ENCODE data around the gene KIAA1217.

KIAA1217 gene

DNA sequence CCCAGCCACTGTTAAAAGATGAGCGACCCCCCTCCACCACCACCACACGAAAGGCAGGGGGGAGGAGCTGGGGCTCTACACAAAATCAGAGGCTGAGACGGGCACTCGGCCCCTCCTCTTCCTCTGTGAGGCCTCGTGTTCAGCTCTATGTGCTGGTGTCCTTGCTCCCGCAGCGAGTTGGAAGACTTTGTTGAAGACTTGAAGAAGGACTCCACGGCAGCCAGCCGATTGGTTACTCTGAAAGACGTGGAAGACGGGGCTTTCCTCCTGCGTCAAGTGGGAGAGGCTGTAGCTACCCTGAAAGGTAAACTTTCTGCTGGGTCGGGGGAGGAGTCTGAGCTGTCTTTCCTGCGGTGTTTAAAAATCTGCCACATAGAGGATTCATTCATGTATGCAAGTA is 311.0 kb downstream of the KIAA1217 start:
- no peaks in the 10 kb centered on the region for H3K79me2 ChIP-seq (ENCODE audit: insufficient read depth, low read length)
- TF ChIP-seq CTCF (conservative IDR thresholded peaks at IDR 0.05; ENCODE audit: low read length): no peak
- TF ChIP-seq EZH2phosphoT487 (IDR thresholded peaks at IDR 0.05; ENCODE audit: borderline replicate concordance): no peak
- peak overlapping the region; percentile 34 for H3K4me2 ChIP-seq (ENCODE audit: low read depth, low read length, poor library complexity, severe bottlenecking)
- no peaks in the 10 kb centered on the region for H3K27me3 ChIP-seq (ENCODE audit: insufficient read depth, low read length, poor library complexity, severe bottlenecking)
- H4K20me1 ChIP-seq (ENCODE audit: insufficient read depth, low read length, poor library complexity, severe bottlenecking): no peaks in the 10 kb centered on the region
- no peaks in the 10 kb centered on the region; the same call in 1 of the 2 replicates for H3K36me3 ChIP-seq (ENCODE audit: insufficient read depth, low read length)
- H3F3A ChIP-seq (ENCODE audit: low read depth): no peaks in the 10 kb centered on the region
- H3K4me3 ChIP-seq (ENCODE audit: low read length, poor library complexity, severe bottlenecking): peak overlapping the region; percentile 33
- no peak overlapping the region for H3K9ac ChIP-seq (ENCODE audit: low read depth, low read length, poor library complexity, severe bottlenecking)
- H3K9me3 ChIP-seq (ENCODE audit: insufficient read depth, low read depth, low read length): no peaks in the 10 kb centered on the region
- no peaks in the 10 kb centered on the region for H3K4me1 ChIP-seq (ENCODE audit: insufficient read depth, low read length, poor library complexity, severe bottlenecking)
- H3K9me2 ChIP-seq (replicated peaks; ENCODE audit: low read depth, low read length): no peaks in the 10 kb centered on the region
- H2AFZ ChIP-seq (ENCODE audit: low read length): peak overlapping the region; percentile 65

- no peak overlapping the region for H2AFZ ChIP-seq (ENCODE audit: low read length)
- H3K9me2 ChIP-seq (replicated peaks; ENCODE audit: low read depth, low read length): no peaks in the 10 kb centered on the region
- TF ChIP-seq EZH2phosphoT487 (IDR thresholded peaks at IDR 0.05; ENCODE audit: borderline replicate concordance) (no peak), CTCF (conservative IDR thresholded peaks at IDR 0.05; ENCODE audit: low read length) (no peak)
- no peaks in the 10 kb centered on the region for H3K9me3 ChIP-seq (ENCODE audit: insufficient read depth, low read depth, low read length)
- no peaks in the 10 kb centered on the region for H3F3A ChIP-seq (ENCODE audit: low read depth)
- no peak overlapping the region for H3K4me3 ChIP-seq (ENCODE audit: low read length, poor library complexity, severe bottlenecking)
- no peaks in the 10 kb centered on the region; the same call in 1 of the 2 replicates for H3K36me3 ChIP-seq (ENCODE audit: insufficient read depth, low read length)
- H3K4me1 ChIP-seq (ENCODE audit: insufficient read depth, low read length, poor library complexity, severe bottlenecking): no peaks in the 10 kb centered on the region
- H3K27me3 ChIP-seq (ENCODE audit: insufficient read depth, low read length, poor library complexity, severe bottlenecking): no peaks in the 10 kb centered on the region
- H4K20me1 ChIP-seq (ENCODE audit: insufficient read depth, low read length, poor library complexity, severe bottlenecking): no peaks in the 10 kb centered on the region
- no peak overlapping the region for H3K9ac ChIP-seq (ENCODE audit: low read depth, low read length, poor library complexity, severe bottlenecking)
- H3K4me2 ChIP-seq (ENCODE audit: low read depth, low read length, poor library complexity, severe bottlenecking): no peak overlapping the region
- no peaks in the 10 kb centered on the region for H3K79me2 ChIP-seq (ENCODE audit: insufficient read depth, low read length)
Observed at GRCh38 chr10:24524314-24524713, 315.4 kb downstream of the KIAA1217 start.

DNA sequence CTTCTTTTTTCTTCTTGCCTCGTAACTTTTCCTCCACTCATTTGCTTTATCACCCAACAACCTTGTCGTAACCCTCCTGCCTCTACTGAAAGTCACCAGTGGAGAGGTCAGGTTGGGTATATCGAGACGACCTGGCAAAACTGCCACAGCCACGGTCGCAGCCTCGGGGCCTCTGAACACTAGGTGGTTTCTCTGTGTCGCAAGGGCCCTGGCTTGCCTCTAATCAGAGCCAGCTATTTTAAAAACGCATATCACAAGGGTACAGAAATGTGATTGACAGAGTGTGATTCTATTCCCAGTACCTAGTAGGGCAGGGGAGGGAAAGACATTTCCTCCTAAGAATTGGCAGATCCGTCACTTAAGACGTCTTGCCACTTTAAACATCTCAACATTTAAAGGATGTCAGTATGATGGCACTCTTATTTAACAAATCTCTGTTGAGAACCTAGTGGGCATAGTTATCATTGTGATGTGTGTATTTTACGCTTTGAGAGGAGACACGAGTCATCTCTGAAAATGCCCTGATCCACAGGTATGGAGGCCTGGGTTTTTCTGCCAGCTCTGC is 317.2 kb downstream of the KIAA1217 start:
- Histone ChIP-seq H3K9me2 (replicated peaks; ENCODE audit: low read depth, low read length) (no peaks in the 10 kb centered on the region), H2AFZ (ENCODE audit: low read length) (no peak overlapping the region), H3K4me2 (ENCODE audit: low read depth, low read length, poor library complexity, severe bottlenecking) (no peak overlapping the region), H3K9me3 (ENCODE audit: insufficient read depth, low read depth, low read length) (no peaks in the 10 kb centered on the region), H3K9ac (ENCODE audit: low read depth, low read length, poor library complexity, severe bottlenecking) (no peak overlapping the region), H3K4me1 (ENCODE audit: insufficient read depth, low read length, poor library complexity, severe bottlenecking) (no peaks in the 10 kb centered on the region), H3K27me3 (ENCODE audit: insufficient read depth, low read length, poor library complexity, severe bottlenecking) (no peaks in the 10 kb centered on the region), H4K20me1 (ENCODE audit: insufficient read depth, low read length, poor library complexity, severe bottlenecking) (no peaks in the 10 kb centered on the region), H3K4me3 (ENCODE audit: low read length, poor library complexity, severe bottlenecking) (no peak overlapping the region), H3K79me2 (ENCODE audit: insufficient read depth, low read length) (no peaks in the 10 kb centered on the region), H3K36me3 (ENCODE audit: insufficient read depth, low read length) (no peaks in the 10 kb centered on the region), H3F3A (ENCODE audit: low read depth) (no peaks in the 10 kb centered on the region)
- TF ChIP-seq EZH2phosphoT487 (IDR thresholded peaks at IDR 0.05; ENCODE audit: borderline replicate concordance): no peak
- TF ChIP-seq CTCF (conservative IDR thresholded peaks at IDR 0.05; ENCODE audit: low read length): no peak
